ENCODE results near the gene SNRPB.
"Not testable (repeated sequence)": the region's sequence is repeated elsewhere in the genome, so short reads cannot be mapped to it uniquely, and the experiment has no call there.

The SNRPB gene

DNA sequence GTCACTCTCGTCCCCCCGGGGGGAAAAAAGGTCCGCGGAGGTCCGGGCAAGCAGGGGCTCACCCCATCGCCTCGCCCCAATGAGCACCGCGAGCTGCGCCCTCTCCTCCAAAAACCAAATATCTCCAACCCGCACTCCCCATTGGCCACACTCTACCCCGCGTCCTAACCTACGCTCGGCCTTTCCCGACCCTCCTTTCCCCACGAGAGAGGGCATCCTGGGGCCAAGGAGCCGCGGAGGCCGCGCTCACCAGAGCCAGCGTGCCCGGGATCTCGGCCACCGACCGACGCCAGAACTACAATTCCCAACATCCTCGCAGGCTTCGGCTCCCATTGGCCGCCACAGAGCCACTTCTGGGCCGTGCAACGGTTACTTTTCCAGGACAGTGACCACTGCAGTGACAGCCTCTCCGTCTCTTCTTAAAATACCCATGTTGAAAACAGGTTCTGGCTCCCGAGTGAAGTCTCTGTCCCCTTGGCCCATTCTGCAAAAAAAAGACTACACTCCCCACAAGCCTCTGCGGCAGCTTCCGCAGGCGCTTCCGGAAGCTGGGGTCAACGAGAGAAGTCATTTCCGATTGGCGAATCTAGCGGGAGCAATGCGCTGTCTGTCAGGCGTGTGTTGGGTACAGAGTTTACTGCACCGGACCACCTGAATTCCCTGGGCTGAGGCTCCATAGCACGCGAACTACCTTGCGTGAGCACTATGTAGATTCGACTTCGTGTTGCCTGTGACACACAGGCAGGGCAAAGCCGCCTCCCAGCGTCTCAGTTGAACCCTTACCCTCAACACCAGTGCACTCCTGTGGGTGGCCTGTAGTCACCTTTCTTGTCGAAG lies 38.3 kb upstream of the SNRPB start, which contains the start of gene ZNF343:
Gene ZNF343 (minus strand): TSS at position 285 of the 837 bp plus-strand sequence. CDS start 15,020 bp downstream, outside the sequence.
- no peak within 1 kb of the TSS for H2BK12ac ChIP-seq (ENCODE audit: low read length in 2 of 2)
- H3K36me3 ChIP-seq (ENCODE audit: control insufficient read depth in 1 of 2, insufficient read depth in 2 of 2, low read depth in 1 of 2, low read length in 2 of 2) = no peaks in the 10 kb centered on the region
- peak within 1 kb of the TSS; percentile 68 to 98 for H3K4me3 ChIP-seq (ENCODE audit: insufficient read depth in 1 of 2, low read depth in 1 of 2, low read length in 2 of 2)
- H2BK5ac ChIP-seq (ENCODE audit: low read depth, low read length, poor library complexity, severe bottlenecking) = peak within 1 kb of the TSS; percentile 19
- H3K9me3 ChIP-seq (ENCODE audit: control insufficient read depth, low read length) = no peaks in the 10 kb centered on the region
- peak within 1 kb of the TSS; percentile 36 for H3K27ac ChIP-seq (ENCODE audit: low read length, poor library complexity, severe bottlenecking)
- peak within 1 kb of the TSS; percentile 97 for H2AFZ ChIP-seq (ENCODE audit: low read depth, low read length)
- H2BK120ac ChIP-seq (ENCODE audit: low read depth, low read length) = peak within 1 kb of the TSS; percentile 29
- peak within 1 kb of the TSS; percentile 97 for H4K8ac ChIP-seq (ENCODE audit: low read length)
- H2AK5ac ChIP-seq (ENCODE audit: low read length, severe bottlenecking) = no peak within 1 kb of the TSS
- peak within 1 kb of the TSS in 1 of 2 experiments; percentile 80 for H3K14ac ChIP-seq (ENCODE audit: low read length in 2 of 2)
- peak within 1 kb of the TSS; percentile 86 to 91 for H3K18ac ChIP-seq (ENCODE audit: low read depth in 1 of 2, low read length in 2 of 2)
- H4K91ac ChIP-seq (ENCODE audit: low read length) = peak within 1 kb of the TSS; percentile 95
- peaks cover 13% of the 10 kb centered on the region for H3K4me1 ChIP-seq (ENCODE audit: control insufficient read depth, insufficient read depth, low read depth, low read length)
- no peaks in the 10 kb centered on the region for H3K27me3 ChIP-seq (ENCODE audit: control insufficient read depth in 1 of 2, insufficient read depth in 1 of 2, low read length in 2 of 2)
- H3K4me2 ChIP-seq (ENCODE audit: low read length, poor library complexity, severe bottlenecking) = peak within 1 kb of the TSS; percentile 88
- no peak within 1 kb of the TSS for H3K23ac ChIP-seq (ENCODE audit: low read length in 2 of 2)
- no peak within 1 kb of the TSS for H2BK15ac ChIP-seq (ENCODE audit: low read depth, poor library complexity, severe bottlenecking)
- under 1% methylated on average over 53 of the region's 53 CpGs for WGBS
- peak within 1 kb of the TSS; percentile 32 to 82 for H3K4ac ChIP-seq (ENCODE audit: low read depth in 1 of 2, low read length in 2 of 2)
- peak within 1 kb of the TSS; percentile 98 for H3K9ac ChIP-seq (ENCODE audit: low read length)
- H3K79me1 ChIP-seq (replicated peaks; ENCODE audit: low read length, poor library complexity, severe bottlenecking) = peaks cover 15% of the 10 kb centered on the region
- DNase-seq = peak; percentile 89

DNA sequence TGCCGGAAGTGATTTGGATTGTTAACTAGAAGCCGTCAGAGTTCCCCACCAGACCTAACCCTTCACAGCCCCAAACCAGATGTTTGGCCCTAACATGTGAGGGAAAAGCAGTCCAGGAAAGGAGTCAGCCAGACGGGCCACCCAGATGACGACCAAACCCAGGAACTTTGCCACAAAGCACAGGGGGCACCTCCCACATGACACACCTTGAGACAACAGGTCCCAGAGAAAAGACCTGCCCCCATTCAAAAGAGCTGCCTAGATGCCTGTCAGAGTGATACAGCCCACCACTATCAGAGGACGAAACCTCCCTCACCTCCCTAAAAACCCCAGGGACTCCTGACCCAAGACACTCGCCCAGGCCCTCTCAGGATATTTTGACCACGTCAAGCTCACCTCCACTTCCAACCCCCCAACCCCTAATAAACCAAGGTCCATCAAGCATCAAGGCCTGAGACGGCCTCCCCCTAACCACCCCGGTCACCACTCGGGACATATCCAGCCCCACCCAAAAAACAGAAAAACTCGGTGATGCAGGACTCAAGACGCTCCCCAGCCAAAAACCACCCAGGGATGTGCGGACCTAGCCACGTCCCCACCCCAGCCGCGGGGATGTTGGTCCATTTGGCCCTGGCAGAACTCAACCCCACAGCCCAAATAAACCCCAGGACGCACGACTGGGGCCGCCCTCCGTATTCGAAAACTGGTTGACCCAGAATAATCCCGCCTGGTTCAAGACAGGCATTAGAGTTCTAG lies 37.5 kb upstream of the SNRPB start:
- Histone ChIP-seq H3K27ac (ENCODE audit: low read length, poor library complexity, severe bottlenecking) (no peak overlapping the region), H3K27me3 (ENCODE audit: control insufficient read depth in 1 of 2, insufficient read depth in 1 of 2, low read length in 2 of 2) (no peaks in the 10 kb centered on the region), H3K79me1 (replicated peaks; ENCODE audit: low read length, poor library complexity, severe bottlenecking) (peaks cover 15% of the 10 kb centered on the region), H3K36me3 (ENCODE audit: control insufficient read depth in 1 of 2, insufficient read depth in 2 of 2, low read depth in 1 of 2, low read length in 2 of 2) (no peaks in the 10 kb centered on the region), H2AFZ (ENCODE audit: low read depth, low read length) (peak overlapping the region; percentile 66), H3K18ac (ENCODE audit: low read depth in 1 of 2, low read length in 2 of 2) (peak overlapping the region in 1 of 2 experiments; percentile 70), H2BK12ac (ENCODE audit: low read length in 2 of 2) (no peak overlapping the region), H4K91ac (ENCODE audit: low read length) (peak overlapping the region; percentile 10), H2AK5ac (ENCODE audit: low read length, severe bottlenecking) (no peak overlapping the region), H4K8ac (ENCODE audit: low read length) (peak overlapping the region; percentile 20), H2BK15ac (ENCODE audit: low read depth, poor library complexity, severe bottlenecking) (no peak overlapping the region), H3K9ac (ENCODE audit: low read length) (peak overlapping the region; percentile 98), H3K9me3 (ENCODE audit: control insufficient read depth, low read length) (no peaks in the 10 kb centered on the region), H3K4me2 (ENCODE audit: low read length, poor library complexity, severe bottlenecking) (peak overlapping the region; percentile 88), H3K4ac (ENCODE audit: low read depth in 1 of 2, low read length in 2 of 2) (peak overlapping the region in 1 of 2 experiments; percentile 32), H3K14ac (ENCODE audit: low read length in 2 of 2) (peak overlapping the region in 1 of 2 experiments; percentile 68), H3K23ac (ENCODE audit: low read length in 2 of 2) (no peak overlapping the region), H3K4me1 (ENCODE audit: control insufficient read depth, insufficient read depth, low read depth, low read length) (peaks cover 13% of the 10 kb centered on the region), H3K4me3 (ENCODE audit: insufficient read depth in 1 of 2, low read depth in 1 of 2, low read length in 2 of 2) (peak overlapping the region; percentile 68 to 98), H2BK5ac (ENCODE audit: low read depth, low read length, poor library complexity, severe bottlenecking) (no peak overlapping the region), H2BK120ac (ENCODE audit: low read depth, low read length) (no peak overlapping the region)
- 31% methylated on average over 22 of the region's 22 CpGs for WGBS
- DNase-seq = no peak

DNA sequence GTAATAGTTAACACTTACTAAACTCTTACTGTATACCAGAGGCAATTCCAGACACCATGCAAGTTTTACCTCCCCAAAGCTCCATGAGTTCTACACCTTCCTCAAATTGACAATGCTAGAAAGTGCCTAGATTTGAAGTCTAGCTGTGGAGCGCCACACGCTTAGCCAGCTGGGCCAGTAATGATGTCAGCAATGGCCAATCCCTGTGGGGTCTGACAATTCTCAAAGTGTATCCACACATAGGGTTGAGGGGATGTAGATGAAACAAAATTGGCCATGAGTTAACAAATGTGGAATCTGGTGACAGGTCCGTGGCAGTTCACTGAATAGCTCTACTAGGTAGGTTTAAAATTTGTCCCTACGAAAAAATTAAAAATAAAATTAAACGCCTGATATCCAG lies 36.9 kb upstream of the SNRPB start:
- Histone ChIP-seq H3K4me2 (ENCODE audit: low read length, poor library complexity, severe bottlenecking) (no peak overlapping the region), H3K4me3 (ENCODE audit: insufficient read depth in 1 of 2, low read depth in 1 of 2, low read length in 2 of 2) (peak overlapping the region in 1 of 2 experiments; percentile 98), H3K9ac (ENCODE audit: low read length) (peak overlapping the region; percentile 98), H3K4ac (ENCODE audit: low read depth in 1 of 2, low read length in 2 of 2) (no peak overlapping the region), H3K27me3 (ENCODE audit: control insufficient read depth in 1 of 2, insufficient read depth in 1 of 2, low read length in 2 of 2) (no peaks in the 10 kb centered on the region), H3K79me1 (replicated peaks; ENCODE audit: low read length, poor library complexity, severe bottlenecking) (peaks cover 15% of the 10 kb centered on the region), H3K27ac (ENCODE audit: low read length, poor library complexity, severe bottlenecking) (no peak overlapping the region), H2BK120ac (ENCODE audit: low read depth, low read length) (no peak overlapping the region), H3K14ac (ENCODE audit: low read length in 2 of 2) (no peak overlapping the region), H3K23ac (ENCODE audit: low read length in 2 of 2) (no peak overlapping the region), H3K36me3 (ENCODE audit: control insufficient read depth in 1 of 2, insufficient read depth in 2 of 2, low read depth in 1 of 2, low read length in 2 of 2) (no peaks in the 10 kb centered on the region), H2BK5ac (ENCODE audit: low read depth, low read length, poor library complexity, severe bottlenecking) (no peak overlapping the region), H2AFZ (ENCODE audit: low read depth, low read length) (no peak overlapping the region), H4K91ac (ENCODE audit: low read length) (no peak overlapping the region), H3K9me3 (ENCODE audit: control insufficient read depth, low read length) (no peaks in the 10 kb centered on the region), H3K4me1 (ENCODE audit: control insufficient read depth, insufficient read depth, low read depth, low read length) (peaks cover 13% of the 10 kb centered on the region), H3K18ac (ENCODE audit: low read depth in 1 of 2, low read length in 2 of 2) (no peak overlapping the region), H2BK15ac (ENCODE audit: low read depth, poor library complexity, severe bottlenecking) (no peak overlapping the region), H2BK12ac (ENCODE audit: low read length in 2 of 2) (no peak overlapping the region), H4K8ac (ENCODE audit: low read length) (no peak overlapping the region), H2AK5ac (ENCODE audit: low read length, severe bottlenecking) (no peak overlapping the region)
- 98% methylated on average over 5 of the region's 5 CpGs for WGBS
- DNase-seq = no peak

DNA sequence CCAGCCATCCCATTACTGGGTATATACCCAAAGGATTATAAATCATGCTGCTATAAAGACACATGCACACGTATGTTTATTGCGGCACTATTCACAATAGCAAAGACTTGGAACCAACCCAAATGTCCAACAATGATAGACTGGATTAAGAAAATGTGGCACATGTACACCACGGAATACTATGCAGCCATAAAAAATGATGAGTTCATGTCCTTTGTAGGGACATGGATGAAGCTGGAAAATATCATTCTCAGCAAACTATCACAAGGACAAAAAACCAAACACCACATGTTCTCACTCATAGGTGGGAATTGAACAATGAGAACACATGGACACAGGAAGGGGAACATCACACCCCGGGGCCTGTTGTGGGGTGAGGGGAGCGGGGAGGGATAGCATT lies 35.8 kb upstream of the SNRPB start:
- WGBS = 100% methylated on average over 2 of the region's 5 CpGs
- H3K36me3 ChIP-seq (ENCODE audit: control insufficient read depth in 1 of 2, insufficient read depth in 2 of 2, low read depth in 1 of 2, low read length in 2 of 2); H2BK120ac ChIP-seq (ENCODE audit: low read depth, low read length); H4K8ac ChIP-seq (ENCODE audit: low read length); H3K9ac ChIP-seq (ENCODE audit: low read length); H3K4me2 ChIP-seq (ENCODE audit: low read length, poor library complexity, severe bottlenecking); H3K9me3 ChIP-seq (ENCODE audit: control insufficient read depth, low read length); H4K91ac ChIP-seq (ENCODE audit: low read length); H3K18ac ChIP-seq (ENCODE audit: low read depth in 1 of 2, low read length in 2 of 2); H2BK12ac ChIP-seq (ENCODE audit: low read length in 2 of 2); H2BK15ac ChIP-seq (ENCODE audit: low read depth, poor library complexity, severe bottlenecking); H3K23ac ChIP-seq (ENCODE audit: low read length in 2 of 2); H3K14ac ChIP-seq (ENCODE audit: low read length in 2 of 2); H3K27ac ChIP-seq (ENCODE audit: low read length, poor library complexity, severe bottlenecking); DNase-seq; H3K27me3 ChIP-seq (ENCODE audit: control insufficient read depth in 1 of 2, insufficient read depth in 1 of 2, low read length in 2 of 2); H3K4ac ChIP-seq (ENCODE audit: low read depth in 1 of 2, low read length in 2 of 2); H2AK5ac ChIP-seq (ENCODE audit: low read length, severe bottlenecking); H2AFZ ChIP-seq (ENCODE audit: low read depth, low read length); H2BK5ac ChIP-seq (ENCODE audit: low read depth, low read length, poor library complexity, severe bottlenecking); H3K4me3 ChIP-seq (ENCODE audit: insufficient read depth in 1 of 2, low read depth in 1 of 2, low read length in 2 of 2): not testable (repeated sequence)
- Histone ChIP-seq H3K79me1 (replicated peaks; ENCODE audit: low read length, poor library complexity, severe bottlenecking) (peaks cover 15% of the 10 kb centered on the region), H3K4me1 (ENCODE audit: control insufficient read depth, insufficient read depth, low read depth, low read length) (peaks cover 13% of the 10 kb centered on the region)

Data from mesenchymal stem cell (in vitro differentiated cells and primary cell).